KMS-11 (cell line): ENCODE measurements around the gene MAML3.

ENCODE experiments used
- H2AFZ ChIP-seq: fragments of 200-600 bp; sonication (generic); 2 replicates; pipeline ENCODE4 v1.6.1; 2016; ENCODE audit warnings: antibody characterized with exemption, mixed run types, low read depth
- H3K27ac ChIP-seq: fragments of 200-600 bp; sonication (generic); 2 replicates; pipeline ENCODE4 v1.6.1; 2016; ENCODE audit warnings: mild to moderate bottlenecking, mixed run types
- H3K27me3 ChIP-seq: fragments of 200-600 bp; sonication (generic); 2 replicates; pipeline ENCODE4 v1.6.1; 2017; ENCODE audit warnings: mild to moderate bottlenecking, low read depth, mixed run types, moderate library complexity; ENCODE audit not compliant: insufficient read depth
- H3K36me3 ChIP-seq: fragments of 200-600 bp; sonication (generic); 2 replicates; pipeline ENCODE4 v1.6.1; 2017; ENCODE audit warnings: mild to moderate bottlenecking, mixed run types; ENCODE audit not compliant: insufficient read depth
- H3K4me1 ChIP-seq: fragments of 200-600 bp; sonication (generic); 2 replicates; pipeline ENCODE4 v1.6.1; 2016; ENCODE audit warnings: mild to moderate bottlenecking, low read depth, mixed run types; ENCODE audit not compliant: poor library complexity, severe bottlenecking
- H3K4me2 ChIP-seq: fragments of 200-600 bp; sonication (generic); 2 replicates; pipeline ENCODE4 v1.7.0; 2016; ENCODE audit warnings: mild to moderate bottlenecking, mixed run types
- H3K4me3 ChIP-seq: fragments of 200-600 bp; sonication (generic); IDR thresholded peaks from 2 replicates; pipeline ENCODE4 v1.6.1; 2017; ENCODE audit warnings: low read depth, low read length, mixed read lengths; ENCODE audit not compliant: insufficient read depth
- H3K79me2 ChIP-seq: fragments of 200-600 bp; sonication (generic); 2 replicates; pipeline ENCODE4 v1.6.1; 2016; ENCODE audit warnings: low read depth, mixed run types; ENCODE audit not compliant: insufficient read depth
- H3K9ac ChIP-seq: fragments of 200-600 bp; sonication (generic); 2 replicates; pipeline ENCODE4 v1.6.1; 2016; ENCODE audit warnings: mild to moderate bottlenecking, mixed run types
- H4K20me1 ChIP-seq: fragments of 200-600 bp; sonication (generic); 2 replicates; pipeline ENCODE4 v1.6.1; 2016; ENCODE audit warnings: mild to moderate bottlenecking, mixed run types; ENCODE audit not compliant: insufficient read depth
- CTCF ChIP-seq: fragments of 200-600 bp; sonication (generic); conservative IDR thresholded peaks from 2 replicates; pipeline ENCODE4 v1.6.1; 2017; ENCODE audit warnings: low read depth, mild to moderate bottlenecking, antibody characterized with exemption, low read length, moderate library complexity, mixed read lengths

MAML3 gene

GRCh38 chr4:139872274-139872673, 281.7 kb downstream of the MAML3 start:
- H2AFZ ChIP-seq = no peak overlapping the region
- H3K4me1 ChIP-seq = no peaks in the 10 kb centered on the region
- H3K4me2 ChIP-seq = no peak overlapping the region
- no peak overlapping the region for H3K27ac ChIP-seq
- H4K20me1 ChIP-seq = no peaks in the 10 kb centered on the region
- no peak overlapping the region for H3K4me3 ChIP-seq
- H3K36me3 ChIP-seq = no peaks in the 10 kb centered on the region
- H3K27me3 ChIP-seq = no peaks in the 10 kb centered on the region
- no peak for TF ChIP-seq CTCF
- no peaks in the 10 kb centered on the region for H3K79me2 ChIP-seq
- H3K9ac ChIP-seq = no peak overlapping the region

GRCh38 chr4:139869810-139870209, 284.2 kb downstream of the MAML3 start:
- Histone ChIP-seq H2AFZ (no peak overlapping the region), H3K36me3 (no peaks in the 10 kb centered on the region), H3K4me3 (no peak overlapping the region), H3K4me1 (no peaks in the 10 kb centered on the region), H3K27ac (no peak overlapping the region), H3K4me2 (no peak overlapping the region), H3K79me2 (no peaks in the 10 kb centered on the region), H3K9ac (no peak overlapping the region), H3K27me3 (no peaks in the 10 kb centered on the region), H4K20me1 (no peaks in the 10 kb centered on the region)
- no peak for TF ChIP-seq CTCF

- no peak overlapping the region for H3K9ac ChIP-seq
- no peaks in the 10 kb centered on the region for H4K20me1 ChIP-seq
- H3K4me1 ChIP-seq = no peaks in the 10 kb centered on the region
- no peak overlapping the region for H3K27ac ChIP-seq
- no peak overlapping the region for H3K4me3 ChIP-seq
- H3K36me3 ChIP-seq = no peaks in the 10 kb centered on the region
- no peaks in the 10 kb centered on the region for H3K27me3 ChIP-seq
- H3K79me2 ChIP-seq = no peaks in the 10 kb centered on the region
- no peak for TF ChIP-seq CTCF
- no peak overlapping the region for H3K4me2 ChIP-seq
- no peak overlapping the region for H2AFZ ChIP-seq
Measured at GRCh38 chr4:139866276-139866962, 287.6 kb downstream of the MAML3 start.

- no peak for TF ChIP-seq CTCF
- Histone ChIP-seq H3K27me3 (no peaks in the 10 kb centered on the region), H3K4me2 (no peak overlapping the region), H3K4me1 (no peaks in the 10 kb centered on the region), H2AFZ (no peak overlapping the region), H3K27ac (no peak overlapping the region), H4K20me1 (no peaks in the 10 kb centered on the region), H3K9ac (no peak overlapping the region), H3K36me3 (no peaks in the 10 kb centered on the region), H3K4me3 (no peak overlapping the region), H3K79me2 (no peaks in the 10 kb centered on the region)
Measured at GRCh38 chr4:139865537-139865936, 288.4 kb downstream of the MAML3 start.
